Lung (tissue), 12 donors: ENCODE measurements around the gene MAML3. TPM values are rescaled to one million over a fixed set of nuclear protein-coding genes. Genes with fewer than 3 reads are reported as not detected.

Experiments used
- ATAC-seq: fragments of 200-7000 bp; cut with Tn5 transposase; one replicate; pipeline ENCODE4 v1.9.1; 2020; ENCODE audit warnings: moderate number of reproducible peaks; ENCODE audit not compliant: insufficient read depth, low FRiP score
- DNase-seq, 3 donors: peaks; one replicate each; pipeline ENCODE4 v3.0.0-alpha.2; 2013 to 2017
- H3K27ac ChIP-seq, 2 donors: one replicate each; pipeline ENCODE4 v1.5.1; 2013; ENCODE audit warnings: mild to moderate bottlenecking in 2 of 2, moderate library complexity in 2 of 2, control low read depth in 1 of 2, inconsistent platforms in 1 of 2, low read depth in 1 of 2, low read length in 1 of 2
- H3K27me3 ChIP-seq, 3 donors: one replicate each; pipeline ENCODE4 v1.5.1; 2013; ENCODE audit warnings: low read length in 2 of 3; ENCODE audit not compliant: control insufficient read depth in 3 of 3, insufficient read depth in 3 of 3
- H3K36me3 ChIP-seq, 4 donors: one replicate each; pipeline ENCODE4 v1.5.1; 2013; ENCODE audit warnings: low read length in 4 of 4, mild to moderate bottlenecking in 1 of 4, moderate library complexity in 1 of 4; ENCODE audit not compliant: control insufficient read depth in 4 of 4, insufficient read depth in 4 of 4
- H3K4me1 ChIP-seq, 5 donors: one replicate each; pipeline ENCODE4 v1.5.1; 2013; ENCODE audit warnings: low read length in 5 of 5, mild to moderate bottlenecking in 2 of 5, moderate library complexity in 1 of 5; ENCODE audit not compliant: control insufficient read depth in 5 of 5, insufficient read depth in 5 of 5
- H3K4me3 ChIP-seq: one replicate; pipeline ENCODE4 v1.5.1; 2013; ENCODE audit warnings: mild to moderate bottlenecking, control low read depth, moderate library complexity
- H3K9ac ChIP-seq, 2 donors: one replicate each; pipeline ENCODE4 v1.5.1; 2013; ENCODE audit warnings: low read length in 2 of 2, control low read depth in 1 of 2; ENCODE audit not compliant: insufficient read depth in 1 of 2
- H3K9me3 ChIP-seq, 4 donors: one replicate each; pipeline ENCODE4 v1.5.1; 2013; ENCODE audit warnings: low read length in 3 of 4, mild to moderate bottlenecking in 1 of 4, moderate library complexity in 1 of 4; ENCODE audit not compliant: control insufficient read depth in 4 of 4, insufficient read depth in 3 of 4
- WGBS, 2 donors: extraction: QIAGEN DNeasy Blood & Tissue Kit; methylation state at CpG; one replicate each; pipeline ENCODE4 v1.1.7; 2013; 5-methylcytosine and 5-hydroxymethylcytosine counted together
- polyA plus RNA-seq, 2 donors: library from polyadenylated mRNA; stranded (reverse); fragments of 200-250 nt; gene quantifications; one replicate each; pipeline ENCODE4 v1.2.1, GENCODE V29; 2013
- total RNA-seq, 2 donors: library from RNA; depleted of rRNA in 1 of 2; stranded (reverse); fragments of >200 nt in 1 of 2; gene quantifications; one replicate each; pipeline ENCODE4 v1.2.1, GENCODE V29; 2014 to 2021
- TF ChIP-seq, protein P1 (sequence below): IDR thresholded peaks from 2 replicates; pipeline ENCODE4 v1.5.1; 2012; ENCODE audit warnings: mild to moderate bottlenecking; ENCODE audit errors: control extremely low read depth, extremely low read depth
- donor health status: control.
- donor health status: control.
- donor health status: Bipolar disorder and iron deficiency.
- donor health status: healthy.
- donor health status: DM: yes; HTN: yes; CAD: no.

MAML3 gene
- total and polyA plus RNA-seq, 4 donors, result 3.0 to 16.4 (median 8.5) TPM

DNA sequence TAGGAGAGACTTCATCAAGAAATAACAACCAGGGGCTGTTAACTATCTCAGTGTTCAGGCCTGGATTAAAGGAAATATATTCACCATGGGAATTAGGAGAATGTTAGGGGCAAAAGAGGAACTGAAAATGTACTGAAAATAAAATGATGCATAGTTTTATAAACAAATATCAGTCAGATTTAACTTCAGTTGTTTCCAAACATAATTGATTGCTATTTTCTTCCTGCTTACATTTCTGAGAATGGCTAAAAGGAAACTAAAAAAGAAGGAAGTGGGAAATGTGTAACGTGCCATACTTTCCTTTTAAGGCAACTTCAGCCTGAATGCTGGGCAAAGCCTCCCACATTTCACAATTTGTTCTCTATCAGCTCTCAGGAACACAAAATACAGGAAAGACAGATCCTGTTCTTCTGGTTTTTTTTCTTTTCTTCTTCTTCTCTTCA, 178.1 kb downstream of the MAML3 start:
- Histone ChIP-seq H3K36me3 (no peaks in the 10 kb centered on the region), H3K9ac (peak overlapping the region in 1 of 2 donors; percentile 61), H3K9me3 (no peaks in the 10 kb centered on the region), H3K4me1 (peaks cover 6 to 24% (median 17%) of the 10 kb centered on the region in 5 donors), H3K4me3 (no peak overlapping the region), H3K27ac (peak overlapping the region; percentile 23 to 64), H3K27me3 (no peaks in the 10 kb centered on the region)
- DNase-seq (peak; percentile 29 to 92 (median 84)), ATAC-seq (peak; percentile 76)
- TF ChIP-seq, protein P1, sequence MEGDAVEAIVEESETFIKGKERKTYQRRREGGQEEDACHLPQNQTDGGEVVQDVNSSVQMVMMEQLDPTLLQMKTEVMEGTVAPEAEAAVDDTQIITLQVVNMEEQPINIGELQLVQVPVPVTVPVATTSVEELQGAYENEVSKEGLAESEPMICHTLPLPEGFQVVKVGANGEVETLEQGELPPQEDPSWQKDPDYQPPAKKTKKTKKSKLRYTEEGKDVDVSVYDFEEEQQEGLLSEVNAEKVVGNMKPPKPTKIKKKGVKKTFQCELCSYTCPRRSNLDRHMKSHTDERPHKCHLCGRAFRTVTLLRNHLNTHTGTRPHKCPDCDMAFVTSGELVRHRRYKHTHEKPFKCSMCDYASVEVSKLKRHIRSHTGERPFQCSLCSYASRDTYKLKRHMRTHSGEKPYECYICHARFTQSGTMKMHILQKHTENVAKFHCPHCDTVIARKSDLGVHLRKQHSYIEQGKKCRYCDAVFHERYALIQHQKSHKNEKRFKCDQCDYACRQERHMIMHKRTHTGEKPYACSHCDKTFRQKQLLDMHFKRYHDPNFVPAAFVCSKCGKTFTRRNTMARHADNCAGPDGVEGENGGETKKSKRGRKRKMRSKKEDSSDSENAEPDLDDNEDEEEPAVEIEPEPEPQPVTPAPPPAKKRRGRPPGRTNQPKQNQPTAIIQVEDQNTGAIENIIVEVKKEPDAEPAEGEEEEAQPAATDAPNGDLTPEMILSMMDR, result no peak
- 0 to 2% methylated on average over 1 of the region's 1 CpG for WGBS, 2 donors

DNA sequence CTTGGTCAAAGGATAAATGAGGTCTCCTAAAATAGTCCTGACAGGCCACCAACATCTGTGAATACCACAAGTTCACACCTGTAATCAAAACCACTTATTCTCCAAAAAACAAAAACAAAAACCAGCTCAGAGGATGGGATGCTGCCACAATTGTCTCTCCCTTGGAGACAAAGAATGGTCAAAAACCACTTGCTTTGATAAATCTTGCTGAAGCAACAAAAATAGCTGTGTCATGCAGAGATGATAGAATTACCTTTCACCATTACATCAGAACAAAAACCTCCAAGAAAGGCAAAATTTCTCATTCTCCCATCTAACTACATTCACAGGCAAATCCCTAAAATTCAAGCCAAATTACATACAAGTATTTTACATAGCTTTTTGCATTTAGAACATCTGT, 180.4 kb downstream of the MAML3 start:
- ATAC-seq (no peak), DNase-seq (no peak)
- Histone ChIP-seq H3K9me3 (peaks cover 0 to 1% (median 0%) of the 10 kb centered on the region in 4 donors), H3K9ac (no peak overlapping the region), H3K27me3 (no peaks in the 10 kb centered on the region), H3K4me1 (peaks cover 9 to 24% (median 19%) of the 10 kb centered on the region in 5 donors), H3K27ac (no peak overlapping the region), H3K4me3 (no peak overlapping the region), H3K36me3 (no peaks in the 10 kb centered on the region)
- TF ChIP-seq, protein P1, result no peak

DNA sequence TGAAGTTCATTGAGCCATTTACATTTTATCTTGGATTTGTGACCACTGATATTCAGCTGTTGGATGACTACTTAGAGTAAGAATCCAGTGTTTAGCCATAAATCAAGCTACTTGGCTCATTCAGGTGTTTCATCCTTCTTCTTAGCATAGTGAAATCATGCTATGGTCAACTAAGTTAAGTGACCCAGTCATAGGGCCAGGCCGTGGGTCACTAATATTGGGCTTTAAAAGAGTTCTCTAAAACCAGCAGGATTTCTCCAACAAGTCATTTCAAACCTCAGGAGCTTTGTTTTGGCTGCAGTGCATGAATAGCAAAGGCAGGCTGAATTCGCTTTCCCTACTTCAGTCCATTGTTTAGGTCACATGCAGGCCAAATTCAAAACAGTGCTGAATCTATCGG, 181.0 kb downstream of the MAML3 start:
- no peak overlapping the region for H3K27ac ChIP-seq
- peaks cover 9 to 24% (median 17%) of the 10 kb centered on the region in 5 donors for H3K4me1 ChIP-seq
- H3K9me3 ChIP-seq, result peaks cover 0 to 1% (median 0%) of the 10 kb centered on the region in 4 donors
- no peaks in the 10 kb centered on the region for H3K27me3 ChIP-seq
- DNase-seq, result no peak
- 75 to 80% methylated on average over 3 of the region's 3 CpGs for WGBS, 2 donors
- TF ChIP-seq, protein P1, result no peak
- ATAC-seq, result no peak
- no peak overlapping the region for H3K9ac ChIP-seq
- no peak overlapping the region for H3K4me3 ChIP-seq
- no peaks in the 10 kb centered on the region for H3K36me3 ChIP-seq

DNA sequence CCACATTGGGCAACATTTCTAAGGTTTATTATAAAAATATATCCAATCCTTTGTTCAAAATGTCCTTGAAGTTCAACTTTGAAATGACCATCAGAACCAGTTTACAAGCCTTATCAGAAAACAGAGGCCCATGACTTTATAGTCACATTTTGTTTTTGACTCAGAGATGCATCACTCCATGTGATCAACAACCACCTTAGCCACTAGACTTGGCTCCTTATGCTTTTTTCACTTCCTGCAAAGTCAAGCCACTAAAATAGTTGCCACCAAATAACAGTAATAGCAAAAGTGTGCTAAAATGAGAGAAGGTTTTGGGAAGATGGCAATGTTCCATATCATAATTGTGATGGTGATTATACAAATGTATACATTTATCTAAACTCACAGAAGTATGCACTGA, 181.7 kb downstream of the MAML3 start:
- Histone ChIP-seq H3K9ac (no peak overlapping the region), H3K9me3 (peaks cover 0 to 1% (median 0%) of the 10 kb centered on the region in 4 donors), H3K27ac (no peak overlapping the region), H3K27me3 (no peaks in the 10 kb centered on the region), H3K4me3 (no peak overlapping the region), H3K4me1 (peaks cover 9 to 28% (median 21%) of the 10 kb centered on the region in 5 donors), H3K36me3 (no peaks in the 10 kb centered on the region)
- TF ChIP-seq, protein P1, result no peak
- DNase-seq (no peak), ATAC-seq (no peak)
